ENCODE data around the gene ENO3.

- TF ChIP-seq CTCF (IDR thresholded peaks at IDR 0.05; ENCODE audit: low read depth, low read length, poor library complexity, severe bottlenecking) (no peak), EZH2phosphoT487 (IDR thresholded peaks at IDR 0.05; ENCODE audit: borderline replicate concordance, low read length) (no peak)
Observed at GRCh38 chr17:4950746-4951204, at the start of gene ENO3.
